Activated CD8-positive, alpha-beta memory T cell treated with anti-CD3 and anti-CD28 coated beads for 4 hours (primary cell): ENCODE measurements around the gene SPOP.
"Not testable (repeated sequence)": the region's sequence is repeated elsewhere in the genome, so short reads cannot be mapped to it uniquely, and the experiment has no call there.

Experiments
- DNase-seq, 2 donors: peaks; one replicate each; pipeline ENCODE4 v3.0.0-alpha.2; 2020; ENCODE audit warnings: low read depth in 2 of 2

SPOP gene

DNA sequence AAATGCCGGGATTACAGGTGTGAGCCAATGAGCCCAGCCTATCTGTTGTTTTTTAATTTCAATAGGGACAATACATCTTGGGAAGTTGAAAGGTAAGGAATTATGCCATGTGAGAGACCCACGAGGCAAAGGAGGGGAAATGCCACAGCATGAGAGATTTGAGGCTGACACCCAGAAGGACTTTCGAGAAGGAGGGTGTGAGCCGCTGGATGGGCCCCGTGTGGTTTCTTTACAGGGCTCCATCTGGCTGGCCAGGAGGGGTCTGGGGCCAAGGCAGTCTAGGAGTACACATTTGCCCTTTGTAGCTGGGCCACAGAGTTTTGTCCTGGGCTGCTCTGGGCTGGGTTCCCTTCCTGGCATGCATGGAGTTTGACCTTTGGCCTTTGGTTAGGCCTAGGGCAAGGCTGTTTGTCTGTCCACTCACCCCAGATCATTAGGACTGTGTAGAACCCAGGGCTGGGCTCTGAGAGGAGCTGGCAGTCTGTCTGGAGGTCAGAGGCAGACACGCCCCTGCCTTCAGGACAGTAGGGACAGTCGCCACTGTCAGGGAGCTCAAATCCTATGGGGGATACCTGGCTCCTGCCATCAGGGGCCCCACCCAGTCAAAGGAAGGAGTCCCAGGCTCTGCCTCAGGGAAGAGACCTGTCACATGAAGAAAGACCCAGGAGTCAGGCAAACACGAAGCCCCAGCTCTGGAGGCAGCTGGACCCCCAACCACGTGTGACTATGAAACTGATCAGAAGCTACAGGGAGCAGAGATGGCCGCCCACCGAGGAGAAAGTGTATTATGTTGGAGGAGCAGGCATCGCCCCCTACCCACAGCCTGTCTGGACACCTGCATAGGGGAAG is 126.5 kb downstream of the SPOP start:
- no peak for DNase-seq

DNA sequence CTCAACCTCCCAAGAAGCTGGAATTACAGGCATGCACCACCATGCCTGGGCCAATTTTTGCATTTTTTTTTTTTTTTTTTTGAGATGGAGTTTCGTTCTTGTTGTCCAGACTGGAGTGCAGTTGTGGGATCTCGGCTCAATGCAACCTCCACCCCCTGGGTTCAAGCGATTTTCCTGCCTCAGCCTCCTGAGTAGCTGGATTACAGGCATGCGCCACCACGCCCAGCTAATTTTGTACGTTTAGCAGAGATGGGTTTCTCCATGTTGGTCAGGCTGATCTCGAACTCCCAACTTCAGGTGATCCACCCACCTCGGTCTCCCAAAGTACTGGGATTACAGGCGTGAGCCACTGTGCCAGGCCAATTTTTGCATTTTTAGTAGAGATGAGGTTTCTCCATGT is 127.1 kb downstream of the SPOP start:
- not testable (repeated sequence) for DNase-seq

DNA sequence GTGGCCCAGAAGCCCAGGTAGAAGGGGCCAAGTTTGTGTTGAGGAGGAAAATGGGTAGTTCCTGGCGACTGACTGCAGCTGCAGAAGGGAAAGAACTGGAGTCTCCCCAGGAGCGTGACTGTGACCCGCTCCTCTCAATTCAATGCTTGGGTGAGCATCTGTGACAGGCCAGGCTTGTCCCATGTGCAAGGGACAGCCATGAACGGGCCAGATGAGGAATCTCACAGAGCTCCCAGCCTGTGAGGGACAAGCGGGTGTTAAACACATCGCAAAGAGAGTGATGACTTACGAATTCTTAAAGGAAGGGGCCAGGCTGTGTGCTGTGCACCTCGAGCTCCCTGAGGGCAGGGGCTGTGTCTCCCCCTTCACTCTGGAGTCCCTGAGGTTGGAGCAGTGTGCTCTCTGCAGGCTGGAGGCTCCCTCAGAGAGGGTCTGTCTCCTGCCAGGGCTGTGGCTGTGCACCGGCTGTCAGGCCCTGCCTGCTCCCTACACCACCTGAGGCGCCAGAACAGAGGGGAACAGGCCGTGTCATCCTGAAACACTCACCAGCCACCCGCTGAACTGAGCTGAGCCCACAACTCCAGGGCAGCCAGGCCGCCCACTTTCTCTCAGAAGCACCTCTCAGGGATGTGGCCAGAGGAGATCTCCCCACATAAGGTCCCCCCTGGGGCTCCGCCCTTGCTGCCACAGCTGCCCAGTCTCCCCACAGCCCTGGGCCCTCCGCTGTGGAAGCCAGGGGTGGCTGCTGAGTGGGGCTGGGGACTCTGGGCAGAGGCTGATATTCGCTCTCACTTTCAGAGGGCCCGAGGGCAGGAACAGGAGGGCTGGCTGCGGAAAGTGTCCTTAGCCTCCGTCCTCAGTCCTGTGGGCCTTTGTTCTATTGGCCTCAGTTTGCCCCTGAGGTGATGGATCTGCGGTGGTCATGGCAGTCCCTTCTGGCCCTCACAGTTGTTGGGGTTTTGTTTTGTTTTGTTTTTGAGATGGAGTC is 127.9 kb downstream of the SPOP start:
- DNase-seq: no peak

DNA sequence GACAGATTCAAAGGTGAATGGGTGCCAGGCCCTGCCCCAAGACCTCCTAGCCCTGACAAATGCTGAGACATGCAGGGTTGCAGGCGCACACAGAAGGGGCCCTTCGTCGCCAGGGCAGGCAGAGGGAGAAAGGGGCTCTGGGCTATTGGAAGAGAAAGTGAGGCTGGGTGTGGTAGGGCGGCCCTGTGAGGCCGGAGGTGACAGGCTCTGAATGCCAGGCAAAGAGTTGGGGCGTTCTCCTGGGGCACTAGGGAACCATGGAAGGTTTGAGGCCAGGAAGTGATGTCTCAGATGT is 128.6 kb downstream of the SPOP start:
- DNase-seq: no peak
